UCSD-AML1 (cell line): ENCODE results near the gene TCAIM.
"Not testable (repeated sequence)": the region's sequence is repeated elsewhere in the genome, so short reads cannot be mapped to it uniquely, and the experiment has no call there.

Source experiments
- DNase-seq: peaks from one replicate; lab custom pipeline; 2025; ENCODE audit not compliant: unreplicated experiment; lab: John Stamatoyannopoulos, UW

The TCAIM gene

GRCh38 chr3:44414517-44415090, 76.0 kb downstream of the TCAIM start:
- no peak for DNase-seq

GRCh38 chr3:44415421-44415820, 76.9 kb downstream of the TCAIM start:
- no peak for DNase-seq

- no peak for DNase-seq
Observed at GRCh38 chr3:44416031-44417030, 77.8 kb downstream of the TCAIM start.

- not testable (repeated sequence) for DNase-seq
Observed at GRCh38 chr3:44418118-44418517, 79.6 kb downstream of the TCAIM start.

GRCh38 chr3:44418549-44418948, 80.0 kb downstream of the TCAIM start:
- DNase-seq = no peak

- no peak for DNase-seq
Observed at GRCh38 chr3:44419116-44419922, 80.8 kb downstream of the TCAIM start.

- DNase-seq = no peak
Observed at GRCh38 chr3:44419923-44420650, 81.5 kb downstream of the TCAIM start.

GRCh38 chr3:44420676-44421075, 82.1 kb downstream of the TCAIM start:
- DNase-seq = no peak

- no peak for DNase-seq
Observed at GRCh38 chr3:44421280-44421679, 82.7 kb downstream of the TCAIM start.

- DNase-seq = no peak
Observed at GRCh38 chr3:44424758-44425157, 86.2 kb downstream of the TCAIM start.

GRCh38 chr3:44427683-44428082, 89.1 kb downstream of the TCAIM start:
- DNase-seq = no peak

- DNase-seq = no peak
Observed at GRCh38 chr3:44428910-44429309, 90.3 kb downstream of the TCAIM start.

- DNase-seq = no peak
Observed at GRCh38 chr3:44429459-44429858, 90.9 kb downstream of the TCAIM start.

- DNase-seq = no peak
Observed at GRCh38 chr3:44430466-44430865, 91.9 kb downstream of the TCAIM start.

GRCh38 chr3:44434834-44435510, 96.4 kb downstream of the TCAIM start:
- no peak for DNase-seq

GRCh38 chr3:44436181-44436580, 97.6 kb downstream of the TCAIM start:
- no peak for DNase-seq

GRCh38 chr3:44437800-44438199, 99.2 kb downstream of the TCAIM start:
- no peak for DNase-seq

GRCh38 chr3:44439499-44440295, 101.1 kb downstream of the TCAIM start:
- DNase-seq = peak; percentile 84

- DNase-seq = no peak
Observed at GRCh38 chr3:44442596-44443309, 104.2 kb downstream of the TCAIM start.
